OCI-LY1 (cell line): ENCODE measurements around the gene CD19.

Experiments used
- EZH2 ChIP-seq: fragments of 200-600 bp; sonication (generic), shearing (Covaris generic); IDR thresholded peaks from 2 replicates; pipeline ENCODE4 v1.8.0; 2017; ENCODE audit warnings: borderline replicate concordance, mixed run types, mild to moderate bottlenecking, antibody characterized with exemption, low read length, moderate library complexity, mixed read lengths
- TF ChIP-seq, protein P1 (sequence below): fragments of 200-600 bp; sonication (generic), shearing (Covaris generic); IDR thresholded peaks from 2 replicates; pipeline ENCODE4 v1.5.1; 2017; ENCODE audit warnings: mild to moderate bottlenecking, antibody characterized with exemption, low read length, moderate library complexity, mixed read lengths

- TF ChIP-seq, protein P1, sequence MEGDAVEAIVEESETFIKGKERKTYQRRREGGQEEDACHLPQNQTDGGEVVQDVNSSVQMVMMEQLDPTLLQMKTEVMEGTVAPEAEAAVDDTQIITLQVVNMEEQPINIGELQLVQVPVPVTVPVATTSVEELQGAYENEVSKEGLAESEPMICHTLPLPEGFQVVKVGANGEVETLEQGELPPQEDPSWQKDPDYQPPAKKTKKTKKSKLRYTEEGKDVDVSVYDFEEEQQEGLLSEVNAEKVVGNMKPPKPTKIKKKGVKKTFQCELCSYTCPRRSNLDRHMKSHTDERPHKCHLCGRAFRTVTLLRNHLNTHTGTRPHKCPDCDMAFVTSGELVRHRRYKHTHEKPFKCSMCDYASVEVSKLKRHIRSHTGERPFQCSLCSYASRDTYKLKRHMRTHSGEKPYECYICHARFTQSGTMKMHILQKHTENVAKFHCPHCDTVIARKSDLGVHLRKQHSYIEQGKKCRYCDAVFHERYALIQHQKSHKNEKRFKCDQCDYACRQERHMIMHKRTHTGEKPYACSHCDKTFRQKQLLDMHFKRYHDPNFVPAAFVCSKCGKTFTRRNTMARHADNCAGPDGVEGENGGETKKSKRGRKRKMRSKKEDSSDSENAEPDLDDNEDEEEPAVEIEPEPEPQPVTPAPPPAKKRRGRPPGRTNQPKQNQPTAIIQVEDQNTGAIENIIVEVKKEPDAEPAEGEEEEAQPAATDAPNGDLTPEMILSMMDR: no peak
- no peak for TF ChIP-seq EZH2
These were observed 53.7 kb downstream of the CD19 start for GRCh38 chr16:28985211-28986041.
